HG03025 (cell line): Measurements from ENCODE around the gene PSD.
A peak's percentile ranks its signal among the peaks of the same experiment; 100 is the strongest.

ENCODE experiments used
- ATAC-seq: cut with Tn5 transposase; IDR thresholded peaks from one replicate; pipeline ENCODE4 v1.9.1; 2021; ENCODE audit warnings: mild to moderate bottlenecking, moderate library complexity; ENCODE audit not compliant: unreplicated experiment, low FRiP score

The PSD gene

GRCh38 chr10:102394801-102395399 lies 23.7 kb downstream of the PSD start:
- no peak for ATAC-seq

GRCh38 chr10:102394079-102394800 lies 24.3 kb downstream of the PSD start:
- ATAC-seq, result peak; percentile 67

GRCh38 chr10:102393411-102394078 lies 25.0 kb downstream of the PSD start:
- ATAC-seq, result peak; percentile 46

- no peak for ATAC-seq
Measured at GRCh38 chr10:102392306-102392705, 26.3 kb downstream of the PSD start.

- ATAC-seq, result no peak
Measured at GRCh38 chr10:102389894-102390293, 28.7 kb downstream of the PSD start.

- ATAC-seq, result no peak
Measured at GRCh38 chr10:102384606-102385429, 33.8 kb downstream of the PSD start.

- no peak for ATAC-seq
Measured at GRCh38 chr10:102384053-102384452, 34.5 kb downstream of the PSD start.

- no peak for ATAC-seq
Measured at GRCh38 chr10:102382871-102383270, 35.7 kb downstream of the PSD start.

- no peak for ATAC-seq
Measured at GRCh38 chr10:102381983-102382382, 36.6 kb downstream of the PSD start.

GRCh38 chr10:102379383-102379782 lies 39.2 kb downstream of the PSD start:
- no peak for ATAC-seq

- no peak for ATAC-seq
Measured at GRCh38 chr10:102376901-102377300, 41.7 kb downstream of the PSD start.

- no peak for ATAC-seq
Measured at GRCh38 chr10:102375867-102376266, 42.7 kb downstream of the PSD start.

GRCh38 chr10:102375250-102375649 lies 43.3 kb downstream of the PSD start:
- no peak for ATAC-seq

GRCh38 chr10:102371295-102371694 lies 47.3 kb downstream of the PSD start:
- ATAC-seq, result no peak

GRCh38 chr10:102368077-102368476 lies 50.5 kb downstream of the PSD start:
- ATAC-seq, result no peak

- ATAC-seq, result no peak
Measured at GRCh38 chr10:102367441-102367840, 51.1 kb downstream of the PSD start.

GRCh38 chr10:102358712-102359382 lies 59.7 kb downstream of the PSD start:
- no peak for ATAC-seq

GRCh38 chr10:102354451-102354850 lies 64.1 kb downstream of the PSD start:
- no peak for ATAC-seq
